GM08714 (cell line): ENCODE measurements around the gene PACSIN2.

Experiments
- H3K4me3 ChIP-seq: fragments of 200-500 bp; sonication (Bioruptor generic); 2 replicates; pipeline ENCODE4 v1.5.1; 2014; ENCODE audit warnings: mild to moderate bottlenecking, low read length, inconsistent platforms
- ZNF274 ChIP-seq: IDR thresholded peaks from 2 replicates; pipeline ENCODE4 v1.6.1; 2012; ENCODE audit warnings: mild to moderate bottlenecking, low read depth, low read length

PACSIN2 gene

DNA sequence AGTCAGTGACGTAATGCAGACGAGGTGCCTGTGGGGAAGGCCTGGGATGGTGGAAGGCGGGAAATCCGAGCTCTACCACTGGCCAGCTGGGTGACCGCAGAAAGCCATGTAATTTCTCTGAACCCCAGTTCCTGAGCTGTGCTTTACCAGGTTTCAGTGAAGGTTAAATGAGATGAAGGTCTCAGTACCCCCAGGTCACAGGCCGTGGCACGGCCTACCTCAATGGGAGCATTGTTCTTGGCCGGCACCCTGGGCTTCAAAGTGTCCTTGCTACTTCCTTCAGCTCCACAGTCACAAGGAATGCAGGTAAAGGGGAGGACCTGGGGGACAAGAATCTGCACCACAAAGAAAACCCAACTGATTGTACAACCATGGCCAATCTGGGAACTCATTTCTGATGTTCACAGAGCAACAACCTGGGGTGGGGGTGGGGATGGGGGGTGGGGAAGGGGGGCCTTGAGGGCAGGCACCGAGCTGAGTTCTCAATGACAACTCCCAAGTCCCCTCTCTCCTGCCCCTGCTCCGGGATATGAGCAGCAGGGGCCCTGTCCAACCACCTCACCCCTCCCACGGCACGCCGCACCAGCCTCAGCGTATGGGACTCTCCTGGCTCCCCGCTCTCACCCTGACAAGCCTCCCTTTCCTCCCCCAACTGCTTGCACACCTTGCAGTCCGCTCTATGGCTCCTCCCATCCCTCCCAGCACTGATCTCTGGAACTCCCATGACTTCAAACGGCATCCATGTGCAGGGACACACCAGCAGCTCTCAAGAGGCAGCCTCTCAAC lies 98.8 kb downstream of the PACSIN2 start:
- H3K4me3 ChIP-seq: no peak overlapping the region
- no peak for TF ChIP-seq ZNF274

- H3K4me3 ChIP-seq: no peak overlapping the region
- TF ChIP-seq ZNF274: no peak
Observed at GRCh38 chr22:42914511-42915076, 100.4 kb downstream of the PACSIN2 start.

GRCh38 chr22:42913874-42914510 lies 101.0 kb downstream of the PACSIN2 start:
- TF ChIP-seq ZNF274: no peak
- no peak overlapping the region for H3K4me3 ChIP-seq

- H3K4me3 ChIP-seq: no peak overlapping the region
- TF ChIP-seq ZNF274: no peak
Observed at GRCh38 chr22:42912059-42912458, 102.9 kb downstream of the PACSIN2 start.

DNA sequence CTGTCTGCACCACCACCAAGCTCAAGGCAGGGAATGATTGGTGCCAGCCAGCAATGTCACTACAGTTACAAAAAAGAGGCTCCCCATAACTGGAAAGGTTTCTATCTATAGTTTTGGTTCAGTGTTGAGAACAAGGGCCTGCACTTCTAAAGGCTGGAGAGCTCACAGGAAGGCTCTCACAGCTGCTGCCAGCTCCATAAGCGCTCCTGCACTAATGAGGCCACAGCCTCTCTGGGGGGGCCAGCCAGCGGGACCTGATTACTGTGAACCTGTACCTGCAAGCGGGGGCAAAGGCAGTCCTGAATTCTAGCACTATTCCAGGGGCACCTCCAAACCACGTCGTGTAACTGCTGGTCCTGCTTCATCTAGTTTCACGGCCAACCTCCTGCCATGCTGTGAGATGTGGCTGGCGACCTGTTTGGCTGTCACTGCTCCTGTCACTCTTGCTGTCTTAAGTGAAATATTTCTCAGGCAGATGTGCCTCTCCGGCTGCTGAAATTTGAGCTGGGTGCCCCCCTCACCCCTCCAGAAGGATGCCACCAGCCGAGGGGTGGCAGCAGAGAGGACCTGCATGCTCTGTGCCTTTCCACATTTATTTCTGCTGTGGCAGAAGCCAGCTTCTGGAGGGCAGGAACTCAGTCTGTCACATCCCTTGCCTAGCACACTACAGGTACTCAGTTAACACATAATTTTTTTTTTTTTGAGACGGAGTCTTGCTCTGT lies 104.6 kb downstream of the PACSIN2 start:
- H3K4me3 ChIP-seq: no peak overlapping the region
- no peak for TF ChIP-seq ZNF274

DNA sequence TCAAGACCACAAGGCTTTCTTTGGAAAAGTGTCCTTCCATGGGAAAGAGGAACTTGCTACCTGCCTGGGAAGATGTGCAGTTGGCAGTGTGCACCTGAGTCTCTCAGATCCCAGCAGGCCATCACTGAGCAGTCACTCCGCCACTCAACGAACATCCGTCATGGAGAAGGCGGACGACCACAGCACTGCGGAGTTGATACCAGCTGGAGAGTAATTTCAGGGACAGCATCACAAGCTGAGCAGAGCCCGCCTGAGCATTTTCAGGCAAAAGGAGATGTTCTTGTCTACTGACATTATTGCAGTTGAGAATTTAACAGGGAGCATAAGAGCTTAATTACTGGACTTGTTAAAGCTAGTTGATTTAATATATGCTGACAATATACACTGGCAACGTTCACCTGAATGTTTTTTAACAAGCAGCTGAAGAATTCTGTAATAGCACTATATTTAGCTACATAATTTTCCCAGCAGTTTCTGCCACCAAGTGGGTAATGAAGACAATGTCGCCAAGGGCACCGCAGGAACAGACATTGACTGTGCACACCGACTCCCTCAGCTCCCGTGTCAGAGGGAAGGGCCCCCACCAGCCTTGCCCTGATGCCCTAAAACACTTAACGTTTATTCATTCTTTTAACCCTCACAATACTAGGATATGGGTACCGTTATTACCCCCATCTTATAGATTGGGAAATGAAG lies 105.4 kb downstream of the PACSIN2 start:
- no peak overlapping the region for H3K4me3 ChIP-seq
- TF ChIP-seq ZNF274: no peak

DNA sequence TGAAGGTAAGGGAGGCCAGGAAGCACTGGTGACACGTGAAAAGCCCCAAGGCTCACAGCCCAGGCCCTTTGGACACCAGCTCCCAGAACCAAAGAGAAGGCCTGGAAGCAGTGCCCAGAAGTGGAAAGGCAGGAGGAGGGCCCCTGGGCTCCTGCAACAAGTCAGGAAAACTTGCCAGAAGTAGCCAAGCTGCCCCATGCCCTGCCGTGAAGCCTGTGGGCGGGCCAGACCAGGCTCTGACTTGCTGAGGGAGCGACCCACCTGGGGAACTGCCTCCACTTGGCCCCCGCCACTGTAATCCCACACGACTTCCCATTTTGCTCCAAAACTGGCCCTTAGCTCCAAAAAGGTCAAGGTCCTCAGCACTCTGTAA lies 106.6 kb downstream of the PACSIN2 start:
- no peak overlapping the region for H3K4me3 ChIP-seq
- TF ChIP-seq ZNF274: no peak

DNA sequence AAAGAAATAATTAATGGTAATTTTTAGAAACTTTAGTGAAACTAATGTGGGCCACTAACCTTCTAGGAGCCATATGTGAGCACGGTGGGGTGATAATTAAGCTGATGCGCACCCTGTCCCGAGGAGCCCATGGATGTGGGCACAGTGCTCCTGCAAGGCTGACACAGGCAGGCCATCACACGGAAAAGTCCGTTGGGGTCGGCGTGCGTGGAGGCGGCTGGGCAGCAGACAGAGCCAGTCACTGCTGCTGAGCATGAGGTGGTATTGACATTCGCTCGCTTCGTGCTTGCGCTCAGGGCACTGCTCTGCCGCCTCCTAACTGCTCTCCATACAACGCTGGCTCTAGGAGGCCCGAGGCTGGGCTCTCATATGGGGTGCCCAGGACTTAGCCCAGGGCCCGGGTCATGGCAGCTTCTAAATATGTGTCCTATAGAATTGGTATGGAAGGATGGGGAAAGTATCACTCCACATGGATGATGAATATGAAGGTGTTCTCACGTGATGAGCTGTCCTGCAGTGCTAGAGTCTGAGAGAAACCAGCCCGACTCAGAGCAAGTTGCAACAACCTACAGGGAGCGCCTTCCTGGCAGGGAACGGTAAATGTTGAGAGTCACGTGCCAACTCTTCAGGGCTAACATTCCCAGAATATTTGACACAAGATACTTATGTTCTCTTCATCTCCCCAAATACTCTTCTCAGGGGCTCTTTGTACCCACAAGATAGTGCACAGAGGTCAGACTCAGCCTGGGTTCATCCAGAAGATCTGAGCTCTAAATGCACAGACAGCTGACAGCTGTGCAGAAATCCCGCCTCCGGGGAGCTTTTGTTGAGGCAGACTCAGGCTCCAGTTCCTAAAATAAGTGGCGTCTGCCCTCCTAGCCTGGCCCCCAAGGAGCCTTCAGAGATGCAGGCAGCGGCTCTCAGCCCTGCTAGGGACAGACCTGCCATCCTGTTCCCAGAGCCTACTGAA lies 107.3 kb downstream of the PACSIN2 start:
- TF ChIP-seq ZNF274: no peak
- no peak overlapping the region for H3K4me3 ChIP-seq

DNA sequence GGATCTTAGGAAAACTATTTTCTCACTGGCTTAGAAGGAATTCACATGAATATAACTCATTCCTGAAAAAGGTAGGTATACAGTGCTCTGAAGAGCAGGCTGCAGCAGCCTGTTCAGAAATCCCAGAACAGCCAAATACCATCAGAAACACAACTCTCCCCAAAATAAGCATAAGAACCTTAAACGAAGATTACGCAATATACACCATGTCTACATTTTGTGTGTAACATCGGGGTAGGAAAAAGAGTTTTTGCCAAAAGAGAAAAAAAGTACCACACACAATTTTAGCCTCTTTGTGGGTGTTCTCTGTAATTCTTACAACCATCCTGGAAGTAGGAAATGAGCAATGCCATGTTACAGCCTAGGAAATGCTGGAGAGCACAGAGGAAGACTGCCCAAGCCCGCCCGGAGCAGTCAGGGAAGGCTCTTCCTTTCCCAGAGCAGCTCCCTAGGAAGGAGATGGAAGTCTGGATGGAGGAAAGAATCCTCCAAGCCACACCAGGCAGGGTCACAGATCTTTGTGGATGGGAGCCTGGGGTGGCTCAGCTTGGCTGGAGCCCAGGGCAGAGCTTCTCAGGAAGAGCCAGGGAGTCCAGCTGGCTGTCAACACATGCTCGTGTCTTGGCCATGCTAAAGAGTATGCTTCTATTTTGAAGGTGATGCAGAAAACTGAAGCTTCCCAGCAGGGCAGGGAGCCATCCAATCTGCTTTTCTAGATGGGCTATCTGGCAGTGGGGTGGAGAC lies 108.2 kb downstream of the PACSIN2 start:
- H3K4me3 ChIP-seq: no peak overlapping the region
- no peak for TF ChIP-seq ZNF274

DNA sequence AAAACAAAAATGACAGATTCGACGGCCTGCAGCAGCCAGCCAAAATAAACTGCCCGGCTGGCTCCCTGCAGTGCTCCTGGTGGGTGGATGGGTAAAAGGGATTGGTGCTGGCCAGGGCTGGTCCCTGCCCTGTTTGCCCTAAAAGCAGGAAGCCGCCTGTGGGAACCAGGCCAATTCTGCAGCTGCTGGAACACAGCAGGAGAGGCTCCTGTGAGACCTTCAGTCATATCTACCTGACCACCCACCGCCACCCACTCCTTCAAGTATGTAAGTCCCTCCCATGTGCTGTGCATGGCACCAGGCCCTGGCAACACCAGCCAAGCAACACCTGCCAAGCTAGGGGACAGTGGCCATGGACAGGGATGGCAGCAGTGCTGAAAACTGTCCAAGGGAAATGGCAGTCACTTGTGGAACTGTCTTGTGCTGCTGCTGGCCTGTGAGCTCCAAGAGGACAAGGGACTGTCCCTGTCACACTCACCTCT lies 109.2 kb downstream of the PACSIN2 start:
- TF ChIP-seq ZNF274: no peak
- H3K4me3 ChIP-seq: no peak overlapping the region

DNA sequence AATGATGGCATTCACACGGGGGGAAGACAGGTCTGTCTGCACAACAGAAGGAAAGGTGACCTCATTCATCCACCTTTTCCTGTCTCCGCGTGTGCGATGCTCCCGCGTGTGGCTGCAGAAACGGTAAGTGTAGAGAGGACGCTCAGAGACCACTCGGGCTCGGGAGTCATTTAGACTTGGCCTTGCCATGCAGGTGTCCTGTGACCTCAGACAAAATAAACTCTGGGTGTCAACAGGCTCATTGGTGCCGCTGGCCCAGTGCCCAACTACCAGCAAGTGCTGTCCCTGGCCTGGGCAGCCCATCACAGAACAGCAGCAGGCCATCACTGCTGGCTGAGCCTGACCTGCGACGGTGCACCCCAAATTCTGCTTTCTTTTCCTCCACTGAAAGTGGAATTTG lies 109.7 kb downstream of the PACSIN2 start:
- no peak overlapping the region for H3K4me3 ChIP-seq
- no peak for TF ChIP-seq ZNF274

- TF ChIP-seq ZNF274: no peak
- H3K4me3 ChIP-seq: no peak overlapping the region
Observed at GRCh38 chr22:42904050-42904449, 110.9 kb downstream of the PACSIN2 start.
